Breast epithelium (tissue), 3 donors: Measurements from ENCODE around the gene PMEPA1.

Source experiments
- POLR2A ChIP-seq: fragments of 450-650 bp; IDR thresholded peaks from one replicate; pipeline ENCODE4 v1.6.1; 2016; ENCODE audit warnings: antibody characterized with exemption, mild to moderate bottlenecking, moderate library complexity
- TF ChIP-seq, protein P1 (sequence below), 3 donors: fragments of 450-650 bp; IDR thresholded peaks; one replicate each; pipeline ENCODE4 v1.5.1; 2016 to 2017; ENCODE audit warnings: antibody characterized with exemption in 3 of 3, mild to moderate bottlenecking in 3 of 3, moderate library complexity in 3 of 3

GRCh38 chr20:57610261-57610952, 99.4 kb downstream of the PMEPA1 start:
- TF ChIP-seq POLR2A: no peak
- TF ChIP-seq, protein P1, sequence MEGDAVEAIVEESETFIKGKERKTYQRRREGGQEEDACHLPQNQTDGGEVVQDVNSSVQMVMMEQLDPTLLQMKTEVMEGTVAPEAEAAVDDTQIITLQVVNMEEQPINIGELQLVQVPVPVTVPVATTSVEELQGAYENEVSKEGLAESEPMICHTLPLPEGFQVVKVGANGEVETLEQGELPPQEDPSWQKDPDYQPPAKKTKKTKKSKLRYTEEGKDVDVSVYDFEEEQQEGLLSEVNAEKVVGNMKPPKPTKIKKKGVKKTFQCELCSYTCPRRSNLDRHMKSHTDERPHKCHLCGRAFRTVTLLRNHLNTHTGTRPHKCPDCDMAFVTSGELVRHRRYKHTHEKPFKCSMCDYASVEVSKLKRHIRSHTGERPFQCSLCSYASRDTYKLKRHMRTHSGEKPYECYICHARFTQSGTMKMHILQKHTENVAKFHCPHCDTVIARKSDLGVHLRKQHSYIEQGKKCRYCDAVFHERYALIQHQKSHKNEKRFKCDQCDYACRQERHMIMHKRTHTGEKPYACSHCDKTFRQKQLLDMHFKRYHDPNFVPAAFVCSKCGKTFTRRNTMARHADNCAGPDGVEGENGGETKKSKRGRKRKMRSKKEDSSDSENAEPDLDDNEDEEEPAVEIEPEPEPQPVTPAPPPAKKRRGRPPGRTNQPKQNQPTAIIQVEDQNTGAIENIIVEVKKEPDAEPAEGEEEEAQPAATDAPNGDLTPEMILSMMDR (IDR thresholded peaks at IDR 0.05): no peak
